ENCODE results near the gene TRAPPC6A.

Gene TRAPPC6A

GRCh38 chr19:45153339-45154063, 24.5 kb downstream of the TRAPPC6A start:
- intact Hi-C loops (cut with DNase I), result no loop called here
- DNase-seq, result peak in 41 of 42 donors; percentile 19 to 75 (median 56)

DNA sequence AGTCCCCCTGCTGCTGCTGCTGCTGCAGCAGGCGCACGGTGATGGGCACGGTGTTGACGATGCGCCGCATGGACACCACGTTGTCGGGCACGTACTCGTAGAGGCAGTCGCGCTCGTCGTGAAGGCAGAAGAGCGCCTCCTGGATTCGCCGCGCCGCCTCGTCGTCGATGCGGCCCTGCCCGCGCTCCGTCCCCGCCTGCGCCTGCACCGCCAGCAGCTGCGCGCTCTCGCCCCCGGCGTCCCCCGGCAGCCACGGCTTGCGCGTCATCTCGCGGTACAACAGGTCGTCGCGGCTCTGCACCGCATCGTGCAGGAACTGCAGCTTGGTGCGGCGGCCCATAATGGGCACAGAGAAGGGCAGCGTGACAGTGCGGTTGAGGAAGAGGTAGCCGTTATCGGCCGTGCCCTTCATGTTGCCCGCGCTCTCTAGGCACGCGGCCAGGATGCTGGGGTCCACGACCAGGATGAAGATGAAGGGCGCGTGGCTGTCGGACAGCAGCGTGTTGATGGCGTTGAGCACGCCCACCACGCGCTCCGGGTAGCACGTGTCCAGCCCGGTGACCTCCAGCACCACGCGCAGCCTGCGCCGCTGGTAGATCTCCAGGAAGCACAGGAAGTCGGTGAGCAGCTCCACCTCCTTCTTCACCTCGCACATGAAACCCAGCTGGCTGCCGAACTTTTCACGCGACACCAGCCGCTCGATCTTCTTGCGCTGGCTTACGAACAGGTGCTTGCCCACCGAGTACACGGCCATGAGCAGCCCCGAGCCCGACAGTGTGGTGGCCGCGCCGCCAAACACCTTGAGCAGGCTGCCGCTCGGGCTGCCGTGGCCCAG, 25.3 kb downstream of the TRAPPC6A start:
- intact Hi-C loops (cut with DNase I), result no loop called here
- DNase-seq, result peak in 38 of 42 donors; percentile 18 to 74 (median 48)

- DNase-seq, result no peak
- intact Hi-C loops (cut with DNase I), result no loop called here
Measured at GRCh38 chr19:45151821-45152503, 26.1 kb downstream of the TRAPPC6A start.

DNA sequence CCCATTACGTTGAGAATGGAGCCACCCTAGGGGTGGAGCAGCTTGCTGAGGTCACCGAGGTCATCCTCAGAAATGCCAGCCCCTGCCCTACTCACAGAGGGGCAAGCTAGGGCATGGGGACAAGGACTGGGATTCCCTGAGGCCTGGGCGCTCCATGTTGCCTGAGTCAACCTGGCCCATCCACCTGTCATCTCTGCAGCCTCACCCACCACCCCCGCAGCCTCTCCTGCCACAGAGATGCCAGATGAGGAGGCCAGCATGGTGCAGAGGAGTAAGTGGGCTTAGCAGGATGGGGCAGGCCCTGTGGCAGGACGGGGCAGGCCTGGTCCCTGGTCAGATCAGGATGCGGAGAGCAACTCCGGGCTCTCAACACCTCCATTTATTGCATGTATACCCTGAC, 26.7 kb downstream of the TRAPPC6A start:
- intact Hi-C loops (cut with DNase I), result no loop called here
- DNase-seq, result no peak

GRCh38 chr19:45150751-45151281, 27.2 kb downstream of the TRAPPC6A start:
- DNase-seq, result no peak

DNA sequence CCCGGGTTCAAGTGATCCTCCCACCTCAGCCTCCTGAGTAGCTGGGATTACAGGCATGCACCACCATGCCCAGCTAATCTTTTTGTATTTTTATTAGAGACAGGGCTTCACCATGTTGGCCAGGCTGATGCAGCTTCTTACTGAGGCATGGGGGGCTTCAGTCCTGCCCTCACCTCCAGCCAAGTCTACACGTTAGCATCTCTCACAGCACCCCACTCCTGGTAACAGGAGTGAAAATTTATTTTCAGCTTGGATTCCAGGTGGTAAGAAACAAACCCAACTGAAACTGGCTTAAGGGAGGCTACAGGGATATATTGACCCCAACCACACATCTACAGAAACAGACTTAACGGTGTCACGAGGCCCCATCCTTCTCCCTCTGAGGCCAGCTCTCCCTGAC, 27.9 kb downstream of the TRAPPC6A start:
- intact Hi-C loops (cut with DNase I), result no loop called here
- DNase-seq, result no peak

More at GRCh38 chr19:45150751-45151281, 27.2 kb downstream of the TRAPPC6A start:
- intact Hi-C loops (cut with DNase I), result no loop called here

- intact Hi-C loops (cut with DNase I), result no loop called here
- DNase-seq, result no peak
Measured at GRCh38 chr19:45149129-45149528, 28.9 kb downstream of the TRAPPC6A start.

DNA sequence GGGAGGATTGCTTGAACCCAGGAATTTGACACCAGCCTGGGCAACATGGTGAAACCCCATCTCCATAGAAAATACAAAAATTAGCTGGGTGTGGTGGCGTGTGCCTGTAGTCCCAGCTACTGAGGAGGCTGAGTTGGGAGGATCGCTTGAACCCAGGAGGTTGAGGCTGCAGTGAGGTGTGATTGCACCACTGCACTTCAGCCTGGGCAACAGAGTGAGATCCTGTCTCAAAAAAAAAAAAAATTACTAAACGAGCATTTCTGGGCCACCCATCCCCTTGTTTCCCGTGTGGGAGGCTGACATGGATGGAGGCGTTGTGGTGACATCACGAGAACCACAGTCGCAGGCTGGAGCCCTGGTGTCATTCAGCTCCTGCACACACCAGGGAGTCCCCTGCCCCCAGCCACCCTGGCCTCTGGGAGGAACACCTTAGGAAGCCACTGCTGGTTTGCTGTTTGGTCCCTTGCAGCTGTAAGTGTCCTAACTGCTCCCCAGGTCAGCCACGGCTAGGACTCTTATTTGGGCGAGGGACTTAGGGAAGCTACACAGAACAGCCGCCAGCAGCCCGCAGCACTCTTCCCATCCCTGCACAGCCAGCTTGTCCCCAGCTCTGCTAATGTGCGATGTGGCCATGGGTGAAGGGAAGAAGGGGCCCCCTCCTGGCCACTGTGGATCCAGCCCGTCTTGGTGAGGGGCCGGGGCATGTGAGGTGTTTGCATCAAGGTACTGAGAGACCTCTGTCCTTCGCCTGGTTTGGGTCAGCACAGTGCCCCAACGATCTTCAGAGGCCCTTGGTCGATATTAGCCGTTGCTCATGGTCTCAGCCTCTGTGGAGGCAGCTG, 30.0 kb downstream of the TRAPPC6A start:
- peak in 16 of 42 donors; percentile 16 to 63 (median 42) for DNase-seq
- intact Hi-C loops (cut with DNase I), result no loop called here

GRCh38 chr19:45146741-45147205, 31.3 kb downstream of the TRAPPC6A start:
- peak in 1 of 42 donors; percentile 28 for DNase-seq
- intact Hi-C loops (cut with DNase I), result no loop called here

DNA sequence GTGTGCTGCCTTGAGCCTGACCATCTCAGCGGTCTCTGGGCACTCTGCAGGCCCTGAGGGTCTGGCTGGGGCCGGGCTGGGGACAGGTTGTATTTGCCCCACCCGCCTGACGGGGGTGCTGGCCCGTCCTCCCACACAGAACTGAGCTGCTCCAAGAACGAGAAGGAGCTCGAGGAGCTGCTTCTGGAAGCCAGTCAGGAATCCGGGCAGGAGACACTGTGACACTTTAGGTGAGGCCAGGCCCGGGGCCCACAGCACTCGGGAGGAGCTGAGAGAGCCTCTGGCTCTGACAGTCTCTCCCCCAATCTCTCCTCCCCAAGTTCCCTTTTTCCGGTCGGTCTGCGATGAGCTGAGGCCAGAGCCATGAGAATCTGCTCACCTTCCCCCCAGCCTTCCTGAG, 31.8 kb downstream of the TRAPPC6A start:
- DNase-seq, result peak in 20 of 42 donors; percentile 25 to 67 (median 44)

DNA sequence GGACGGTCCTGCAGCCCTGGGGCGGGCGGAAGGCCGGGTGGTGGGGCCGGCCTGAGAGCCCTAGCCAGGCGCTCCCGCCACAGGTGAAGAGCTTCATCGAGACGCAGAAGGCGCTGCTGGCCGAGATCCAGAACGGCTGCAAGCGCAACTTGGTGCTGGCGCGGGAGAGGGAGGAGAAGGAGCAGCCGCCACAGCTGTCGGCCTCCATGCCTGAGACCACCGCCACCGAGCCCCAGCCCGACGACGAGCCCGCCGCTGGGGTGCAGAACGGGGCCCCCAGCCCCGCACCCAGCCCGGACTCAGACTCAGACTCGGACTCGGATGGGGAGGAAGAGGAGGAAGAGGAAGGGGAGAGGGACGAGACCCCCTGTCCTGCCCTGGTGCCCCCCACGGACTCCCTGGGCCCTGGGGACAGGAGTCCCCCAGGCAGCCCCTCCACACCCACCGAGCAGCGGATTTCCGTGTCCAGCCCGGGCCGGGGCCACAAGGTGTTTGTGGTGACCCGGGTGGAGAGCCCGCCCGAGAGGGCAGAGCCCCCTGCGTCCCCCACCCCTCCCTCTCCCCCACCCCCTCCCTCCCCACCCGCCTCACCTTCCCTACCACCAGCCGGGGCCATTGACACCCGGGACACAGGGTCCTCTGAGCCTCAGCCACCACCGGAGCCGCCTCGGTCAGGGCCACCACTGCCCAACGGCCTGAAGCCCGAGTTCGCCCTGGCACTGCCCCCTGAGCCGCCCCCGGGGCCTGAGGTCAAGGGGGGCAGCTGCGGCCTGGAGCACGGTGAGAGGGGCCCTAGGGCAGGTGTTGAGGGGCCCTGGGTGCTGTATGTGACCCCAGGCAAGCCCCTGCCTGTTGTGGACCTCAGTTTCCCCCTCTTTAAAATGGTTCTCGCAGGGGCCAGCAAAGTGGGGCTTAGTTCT, 32.5 kb downstream of the TRAPPC6A start:
- intact Hi-C loops (cut with DNase I), result no loop called here
- no peak for DNase-seq

More for the DNA sequence above, 31.8 kb downstream of the TRAPPC6A start:
- intact Hi-C loops (cut with DNase I), result no loop called here

DNA sequence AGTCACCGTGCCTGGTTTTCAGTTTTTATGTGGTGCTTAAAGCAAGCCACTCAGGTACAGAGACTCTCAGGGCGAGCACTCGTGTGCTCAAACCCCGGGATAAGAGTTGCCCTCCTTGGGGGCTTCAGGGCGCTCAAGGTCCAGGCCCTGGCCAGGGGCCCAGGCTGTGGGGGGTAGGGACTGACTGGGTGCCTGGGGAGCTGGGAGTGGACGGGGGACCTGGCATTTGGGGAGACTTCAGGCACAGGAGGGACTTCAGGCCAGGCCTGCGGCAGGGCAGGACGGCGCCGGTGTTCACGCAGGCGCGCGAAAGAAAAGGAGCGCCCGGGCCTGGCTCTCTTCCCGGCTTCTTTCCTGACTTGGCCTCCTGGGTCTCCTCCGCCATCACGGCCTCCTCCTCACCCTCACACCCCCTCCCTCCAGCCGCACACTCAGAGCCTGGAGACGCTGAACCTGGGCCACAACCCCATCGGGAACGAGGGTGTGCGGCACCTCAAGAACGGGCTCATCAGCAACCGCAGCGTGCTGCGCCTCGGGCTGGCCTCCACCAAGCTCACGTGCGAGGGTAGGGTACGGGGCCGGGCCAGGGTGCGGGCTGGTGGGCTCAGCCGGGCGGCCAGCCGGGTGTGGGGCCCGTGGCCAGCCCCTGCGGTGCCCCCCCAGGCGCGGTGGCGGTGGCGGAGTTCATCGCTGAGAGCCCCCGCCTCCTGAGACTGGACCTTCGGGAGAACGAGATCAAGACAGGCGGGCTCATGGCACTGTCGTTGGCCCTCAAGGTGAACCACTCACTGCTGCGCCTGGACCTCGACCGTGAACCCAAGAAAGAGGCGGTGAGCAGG, 33.4 kb downstream of the TRAPPC6A start:
- intact Hi-C loops (cut with DNase I), result no loop called here
- DNase-seq, result no peak

DNA sequence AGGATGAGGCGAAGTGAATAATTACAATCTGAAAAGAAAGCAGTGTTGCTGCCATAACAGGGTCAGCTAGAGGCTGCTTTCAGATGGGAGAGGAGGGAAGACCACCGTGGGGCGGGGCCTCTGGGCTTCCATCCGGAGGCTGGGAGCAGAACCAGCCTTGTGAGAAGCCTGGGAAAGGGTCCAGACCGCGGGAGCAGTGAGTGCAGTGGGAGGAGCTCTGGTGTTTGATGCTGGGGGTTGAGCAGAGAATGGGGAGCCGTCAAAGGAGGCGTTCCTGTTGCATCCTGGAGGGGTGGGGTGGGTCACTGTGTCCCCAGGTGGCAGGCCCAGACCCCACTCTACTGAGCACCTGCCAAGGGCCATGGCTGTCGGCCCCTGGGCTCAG, 35.3 kb downstream of the TRAPPC6A start:
- intact Hi-C loops (cut with DNase I), result no loop called here
- no peak for DNase-seq

DNA sequence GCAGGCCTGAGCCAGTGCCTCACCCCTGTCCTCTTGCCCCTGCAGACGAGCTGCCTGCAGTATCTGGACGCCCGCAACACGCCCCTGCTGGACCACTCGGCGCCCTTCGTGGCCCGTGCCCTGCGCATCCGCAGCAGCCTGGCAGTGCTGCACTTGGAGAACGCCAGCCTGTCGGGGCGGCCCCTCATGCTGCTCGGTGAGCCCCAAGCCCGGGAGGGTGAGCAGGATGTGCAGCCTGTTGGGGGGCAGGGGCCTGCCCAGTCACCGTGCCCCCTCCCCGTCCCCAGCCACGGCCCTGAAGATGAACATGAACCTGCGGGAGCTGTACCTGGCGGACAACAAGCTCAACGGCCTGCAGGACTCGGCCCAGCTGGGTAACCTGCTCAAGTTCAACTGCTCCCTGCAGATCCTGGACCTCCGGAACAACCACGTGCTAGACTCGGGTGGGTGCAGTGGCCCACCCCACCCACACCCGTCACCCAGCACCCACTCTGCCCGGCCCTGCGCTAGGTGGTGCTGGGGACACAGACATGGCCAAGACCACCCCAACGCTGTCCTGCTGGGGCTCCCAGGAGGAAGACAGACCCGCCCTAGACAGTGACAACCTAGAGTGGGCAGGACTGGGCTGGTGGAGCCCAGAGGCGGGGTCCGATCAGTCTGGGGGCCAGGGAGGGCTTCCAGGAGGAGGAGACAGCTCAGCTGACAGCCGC, 35.9 kb downstream of the TRAPPC6A start:
- no peak for DNase-seq
- intact Hi-C loops (cut with DNase I), result no loop called here

GRCh38 chr19:45141203-45141900, 36.7 kb downstream of the TRAPPC6A start:
- DNase-seq, result peak; percentile 32 to 91 (median 74)
- intact Hi-C loops (cut with DNase I), result no loop called here

Measured in head of caudate nucleus (tissue), 42 donors.